LNCaP clone FGC (cell line): ENCODE results near the gene RNF44.

ENCODE experiments used
- DNase-seq: peaks from one replicate; pipeline ENCODE4 v3.0.0-alpha.2; 2011; ENCODE audit warnings: low read depth
- H3K4me3 ChIP-seq: 2 replicates; pipeline ENCODE4 v1.5.1; 2011; ENCODE audit warnings: mild to moderate bottlenecking, low read depth, low read length, control low read depth
- CTCF ChIP-seq: IDR thresholded peaks from 2 replicates; pipeline ENCODE4 v1.5.1; 2012; ENCODE audit warnings: mild to moderate bottlenecking; ENCODE audit not compliant: control insufficient read depth, insufficient read depth; ENCODE audit errors: extremely low read depth

The RNF44 gene

GRCh38 chr5:176521699-176522263 lies 15.4 kb downstream of the RNF44 start:
- H3K4me3 ChIP-seq: no peak overlapping the region
- DNase-seq: no peak
- TF ChIP-seq CTCF: no peak

- TF ChIP-seq CTCF: no peak
- H3K4me3 ChIP-seq: no peak overlapping the region
- DNase-seq: no peak
Observed at GRCh38 chr5:176521286-176521685, 15.9 kb downstream of the RNF44 start.

GRCh38 chr5:176519810-176520720 lies 17.1 kb downstream of the RNF44 start:
- H3K4me3 ChIP-seq: no peak overlapping the region
- DNase-seq: no peak
- no peak for TF ChIP-seq CTCF

DNA sequence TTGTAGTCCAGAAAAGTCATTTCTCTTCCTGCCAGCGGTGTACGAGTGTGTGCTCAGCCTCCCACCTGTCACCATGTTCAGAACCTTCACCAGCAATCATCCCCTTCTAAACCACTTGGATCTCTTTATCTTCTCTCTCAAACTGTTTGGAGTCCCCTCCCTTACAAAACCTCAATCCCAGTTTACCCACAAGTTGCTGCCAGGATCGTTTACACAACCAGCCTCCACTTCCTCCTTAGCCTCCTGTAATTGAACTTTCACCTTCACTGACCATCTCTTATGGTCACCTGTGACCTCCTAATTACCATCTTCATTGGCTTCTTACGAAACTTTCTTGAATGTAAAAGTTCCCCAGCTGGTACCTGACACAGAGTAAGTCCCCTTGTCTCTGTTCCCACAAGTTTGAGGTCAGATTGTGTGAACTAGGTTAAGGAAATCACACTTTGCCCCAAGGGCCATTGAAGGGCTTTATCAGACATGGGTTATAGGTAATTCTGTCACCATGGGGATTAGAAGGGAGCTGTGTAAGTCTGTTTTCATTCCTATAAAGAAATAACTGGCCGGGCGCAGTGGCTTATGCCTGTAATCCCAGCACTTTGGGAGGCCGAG lies 20.0 kb downstream of the RNF44 start:
- DNase-seq: no peak
- no peak for TF ChIP-seq CTCF
- H3K4me3 ChIP-seq: no peak overlapping the region

- DNase-seq: no peak
- H3K4me3 ChIP-seq: no peak overlapping the region
- TF ChIP-seq CTCF: no peak
Observed at GRCh38 chr5:176515396-176515795, 21.8 kb downstream of the RNF44 start.

DNA sequence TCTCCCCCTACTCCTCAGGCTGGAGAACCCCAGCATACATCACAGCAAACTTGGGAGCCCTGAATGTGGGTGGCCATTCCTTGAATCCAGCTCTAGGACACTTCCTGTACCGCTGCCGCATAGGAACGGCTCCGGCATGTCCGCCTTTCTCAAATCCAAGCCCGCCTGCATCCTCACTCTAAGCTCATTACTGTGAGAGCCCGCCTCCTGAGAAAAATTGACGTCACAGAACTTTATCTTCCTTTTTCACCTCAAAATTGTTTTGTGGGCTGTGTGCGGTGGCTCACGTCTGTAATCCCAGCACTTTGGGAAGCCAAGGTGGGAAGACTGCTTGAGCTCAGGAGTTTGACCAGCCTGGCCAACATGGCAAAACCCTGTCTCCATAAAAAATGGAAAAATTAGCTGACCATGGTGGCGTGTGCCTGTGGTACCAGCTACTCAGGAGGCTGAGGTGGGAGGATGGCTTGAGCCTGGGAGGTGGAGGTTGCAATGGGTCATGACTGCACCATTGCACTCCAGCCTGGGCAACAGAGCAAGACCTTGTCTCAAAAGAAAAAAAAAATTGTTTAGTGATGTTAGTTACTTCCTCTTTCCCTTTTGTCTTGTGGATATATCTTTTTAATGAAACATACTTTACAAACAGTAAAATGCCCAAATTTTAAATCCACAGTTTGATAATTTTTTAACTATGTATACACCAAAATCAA lies 22.8 kb downstream of the RNF44 start:
- no peak for TF ChIP-seq CTCF
- no peak overlapping the region for H3K4me3 ChIP-seq
- DNase-seq: no peak
